Melanocyte of skin (primary cell): Measurements from ENCODE around the gene FHL1. TPM values are rescaled to one million over a fixed set of nuclear protein-coding genes. Genes with fewer than 3 reads are reported as not detected.

Experiments
- small RNA-seq, 2 donors: library from RNA; depleted of rRNA; stranded (forward); fragments of <200 nt; gene quantifications; one replicate each; pipeline ENCODE3, GENCODE V24; 2012
- total RNA-seq, 2 donors: library from RNA; depleted of rRNA; stranded (reverse); fragments of >200 nt; gene quantifications; 2 replicates each; pipeline ENCODE4 v1.2.3, GENCODE V29; 2012

Gene FHL1
- 10 to 100 TPM in 1 of 2 donors, 1 to 10 TPM in 1; 4.5 to 10.3 TPM for total RNA-seq

GRCh38 chrX:136147315-136147901, at the start of gene FHL1:
Gene FHL1, plus strand, starts transcription at chrX:136147533.

DNA sequence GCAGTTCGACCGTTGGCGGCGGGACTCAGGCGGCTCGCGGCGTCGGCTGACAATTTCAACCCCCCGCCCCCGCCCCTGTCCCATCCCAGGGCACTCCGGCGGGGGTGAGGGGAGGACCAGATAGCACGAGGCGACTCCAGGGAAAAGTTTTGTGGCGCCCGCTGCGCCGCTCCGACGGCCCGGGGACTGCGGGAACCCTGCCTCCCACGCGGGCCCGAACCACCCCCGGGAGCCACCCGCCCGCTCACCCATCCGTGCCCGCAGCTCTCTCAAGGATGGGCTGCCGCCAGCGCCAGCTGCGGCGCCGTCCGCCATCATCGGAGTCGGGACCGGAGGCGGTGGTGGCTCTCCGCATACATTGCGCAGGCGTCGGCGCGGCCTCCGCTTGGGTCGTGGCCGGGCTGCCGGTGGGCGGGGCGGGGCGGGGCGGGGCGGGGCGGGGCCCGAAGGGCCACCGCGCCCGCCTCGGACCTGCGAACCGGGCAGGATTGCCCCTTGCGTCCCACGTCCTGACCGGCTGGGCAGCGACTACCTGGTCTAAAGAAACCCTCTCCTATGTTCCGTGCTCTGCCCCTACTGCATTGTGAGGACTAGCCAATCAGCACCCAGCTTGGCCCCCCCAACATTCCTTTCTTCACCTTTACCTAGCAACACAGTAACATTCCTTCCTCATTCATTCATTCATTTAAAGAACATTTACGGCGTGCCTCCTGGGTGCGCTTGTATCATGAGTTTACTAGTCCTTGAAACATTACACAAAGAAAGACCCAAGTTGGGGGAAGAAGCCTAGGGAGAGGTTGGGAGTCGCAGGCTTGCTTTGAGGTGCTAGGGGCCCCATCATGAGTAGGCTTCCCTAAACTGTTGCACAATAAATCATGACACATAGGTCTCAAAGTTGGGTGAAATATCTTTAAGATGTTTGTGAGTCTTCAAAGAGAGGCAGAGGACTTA, 104.0 kb downstream of the FHL1 start, which contains the start of gene MAP7D3:
TSS of gene MAP7D3 (minus strand) at position 360 of the 951 bp plus-strand sequence. CDS start at position 318, 42 bp downstream.

Small RNAs within 50 kb of the gene (small RNA-seq; reads per million reads assigned to genes)
- 0 to 0.04 reads per million in 2 donors for gene RF01210

Other genes starting within 250 kb of the FHL1 start
- 10 to 100 TPM; 18.9 to 23.3 TPM for gene MMGT1, start 173.5 kb upstream of the FHL1 start, total RNA-seq
- gene SLC9A6, start 162.1 kb upstream of the FHL1 start, total RNA-seq: 10 to 100 TPM; 21.0 to 23.6 TPM
- gene MAP7D3, start 103.9 kb downstream of the FHL1 start, total RNA-seq: 10 to 100 TPM in 1 of 2 donors, 1 to 10 TPM in 1; 9.7 to 12.0 TPM
- gene ADGRG4, start 153.4 kb downstream of the FHL1 start, total RNA-seq: not detected